Gastrocnemius medialis (tissue), 4 donors: ENCODE measurements around the gene NAPEPLD.

Experiments used
- POLR2A ChIP-seq, 2 donors: fragments of 450-650 bp; IDR thresholded peaks; one replicate each; pipeline ENCODE4 v1.6.1; 2017; ENCODE audit warnings: antibody characterized with exemption in 2 of 2, mild to moderate bottlenecking in 2 of 2, moderate library complexity in 2 of 2
- TF ChIP-seq, protein P1 (sequence below), 5 experiments: fragments of 450-650 bp in 3 of 5; fragments of 200-600 bp in 2 of 5; sonication (generic) in 2 of 5; IDR thresholded peaks in 4 of 5; conservative IDR thresholded peaks in 1 of 5; 1 replicate in 4 of 5; 2 replicates in 1 of 5; pipeline ENCODE4 v1.5.1; 2016 to 2019; ENCODE audit warnings: antibody characterized with exemption in 5 of 5, mild to moderate bottlenecking in 3 of 5, moderate library complexity in 3 of 5

DNA sequence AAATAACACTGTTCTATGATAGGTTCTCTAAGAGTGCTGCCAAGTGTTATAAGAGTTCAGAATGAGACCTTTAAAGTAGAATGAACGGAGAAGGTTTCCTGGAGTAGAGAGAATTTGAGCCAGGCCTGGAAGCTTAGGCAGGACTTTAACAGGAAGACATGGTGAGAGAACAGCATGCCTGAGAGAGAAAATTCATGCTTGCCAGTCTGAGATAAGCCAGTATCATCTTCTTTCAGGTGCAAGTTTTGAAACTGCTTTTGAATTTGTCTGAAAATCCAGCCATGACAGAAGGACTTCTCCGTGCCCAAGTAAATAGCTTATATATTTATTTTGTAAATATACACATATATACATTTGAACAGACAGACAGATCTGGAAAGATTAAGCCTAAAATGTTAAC lies 51.9 kb downstream of the NAPEPLD start:
- no peak for TF ChIP-seq POLR2A (IDR thresholded peaks at IDR 0.05)
- TF ChIP-seq, protein P1, sequence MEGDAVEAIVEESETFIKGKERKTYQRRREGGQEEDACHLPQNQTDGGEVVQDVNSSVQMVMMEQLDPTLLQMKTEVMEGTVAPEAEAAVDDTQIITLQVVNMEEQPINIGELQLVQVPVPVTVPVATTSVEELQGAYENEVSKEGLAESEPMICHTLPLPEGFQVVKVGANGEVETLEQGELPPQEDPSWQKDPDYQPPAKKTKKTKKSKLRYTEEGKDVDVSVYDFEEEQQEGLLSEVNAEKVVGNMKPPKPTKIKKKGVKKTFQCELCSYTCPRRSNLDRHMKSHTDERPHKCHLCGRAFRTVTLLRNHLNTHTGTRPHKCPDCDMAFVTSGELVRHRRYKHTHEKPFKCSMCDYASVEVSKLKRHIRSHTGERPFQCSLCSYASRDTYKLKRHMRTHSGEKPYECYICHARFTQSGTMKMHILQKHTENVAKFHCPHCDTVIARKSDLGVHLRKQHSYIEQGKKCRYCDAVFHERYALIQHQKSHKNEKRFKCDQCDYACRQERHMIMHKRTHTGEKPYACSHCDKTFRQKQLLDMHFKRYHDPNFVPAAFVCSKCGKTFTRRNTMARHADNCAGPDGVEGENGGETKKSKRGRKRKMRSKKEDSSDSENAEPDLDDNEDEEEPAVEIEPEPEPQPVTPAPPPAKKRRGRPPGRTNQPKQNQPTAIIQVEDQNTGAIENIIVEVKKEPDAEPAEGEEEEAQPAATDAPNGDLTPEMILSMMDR (IDR thresholded peaks at IDR 0.05 in 4 of 5, conservative IDR thresholded peaks at IDR 0.05 in 1 of 5) = no peak
